AML-193 (cell line): ENCODE data around the gene UBASH3A.
"Not testable (repeated sequence)": the region's sequence is repeated elsewhere in the genome, so short reads cannot be mapped to it uniquely, and the experiment has no call there.

Source experiments
- DNase-seq, 2 experiments: peaks; one replicate each; lab custom pipeline; 2025; lab: John Stamatoyannopoulos, UW

The UBASH3A gene

GRCh38 chr21:42468491-42469131, 64.9 kb downstream of the UBASH3A start:
- no peak for DNase-seq

DNA sequence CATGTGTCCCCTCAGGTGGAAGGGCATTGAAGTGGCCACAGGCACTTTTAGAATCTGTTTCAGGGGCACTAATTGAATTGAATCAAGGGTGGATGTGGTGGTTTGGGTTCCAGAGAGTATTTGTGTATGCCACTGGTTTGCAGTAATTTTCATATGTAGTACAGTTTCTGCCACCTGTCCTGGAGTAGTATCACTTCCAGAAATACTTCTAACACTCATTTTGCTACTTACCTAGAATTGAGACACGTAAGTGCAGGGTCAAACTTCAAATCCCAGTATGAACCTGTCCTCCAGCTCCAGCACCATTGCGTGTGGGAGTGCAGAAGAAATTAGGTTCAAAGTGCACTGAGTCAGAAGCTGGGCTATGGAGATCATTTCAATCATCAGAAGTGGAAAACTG, 65.6 kb downstream of the UBASH3A start:
- DNase-seq = no peak

DNA sequence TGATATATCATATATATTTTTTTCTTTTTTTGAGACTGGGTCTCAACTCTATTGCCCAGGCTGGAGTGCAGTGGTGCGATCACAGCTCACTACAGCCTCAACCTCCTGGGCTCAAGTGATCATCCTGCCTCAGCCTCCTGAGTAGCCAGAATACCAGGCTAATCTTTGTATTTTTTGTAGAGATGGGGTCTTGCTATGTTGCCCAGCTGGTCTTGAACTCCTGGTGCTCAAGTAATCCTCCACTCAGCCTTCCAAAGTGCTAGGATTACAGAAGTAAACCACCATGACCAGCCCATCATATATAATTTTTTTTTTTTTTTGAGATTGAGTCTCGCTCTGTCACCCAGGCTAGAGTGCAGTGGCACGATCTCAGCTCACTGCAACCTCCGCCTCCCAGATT, 66.0 kb downstream of the UBASH3A start:
- DNase-seq = not testable (repeated sequence)

DNA sequence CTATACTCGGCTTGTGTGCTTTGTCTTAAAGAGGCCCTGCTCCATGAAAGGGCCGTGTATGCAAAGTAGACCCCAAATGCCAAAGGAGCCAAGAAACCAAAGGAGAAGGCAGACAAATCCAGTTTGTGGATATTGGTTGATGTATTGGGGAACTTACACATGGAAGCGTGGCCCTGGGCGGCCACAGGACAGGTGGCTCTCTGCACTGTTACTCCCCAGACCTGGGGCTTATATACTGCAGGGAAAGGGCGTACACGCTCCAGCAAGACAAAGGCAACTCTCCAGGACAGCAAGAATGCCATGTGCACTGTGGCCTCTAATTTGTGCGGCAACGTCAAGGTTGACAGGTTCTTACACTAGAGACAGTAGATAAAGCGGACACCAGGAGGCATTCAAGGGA, 67.5 kb downstream of the UBASH3A start:
- no peak for DNase-seq

DNA sequence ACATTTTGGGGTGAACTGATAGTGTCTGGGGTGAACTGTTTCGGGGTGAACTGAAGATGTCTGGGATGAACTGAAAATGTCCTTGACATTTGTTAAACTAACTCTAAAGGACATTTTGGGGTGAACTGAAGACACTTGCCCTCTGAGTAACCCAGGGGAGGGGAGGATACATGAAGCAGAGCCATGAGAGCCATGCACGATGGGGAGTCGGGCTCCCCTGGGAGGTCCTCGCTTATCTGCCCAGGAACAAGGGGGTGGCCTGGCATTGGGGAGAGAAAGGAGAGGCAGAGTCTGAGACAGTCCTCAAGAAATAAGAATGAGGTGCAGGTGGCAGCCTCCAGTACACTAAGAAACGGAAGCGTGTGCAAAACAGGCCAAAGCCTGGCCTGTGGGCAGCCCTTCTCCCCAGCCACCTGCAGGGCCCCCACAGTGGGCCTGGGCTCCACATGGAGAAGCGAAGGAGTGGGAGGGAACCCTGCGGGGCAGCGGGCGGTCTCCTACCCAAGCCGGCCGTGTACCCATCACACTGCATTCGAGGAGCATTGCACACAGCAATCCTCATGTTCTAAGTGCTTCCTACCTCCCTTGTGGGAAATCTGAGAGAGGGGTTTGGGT, 68.1 kb downstream of the UBASH3A start:
- no peak for DNase-seq

- no peak for DNase-seq
Measured at GRCh38 chr21:42472521-42472920, 68.8 kb downstream of the UBASH3A start.

DNA sequence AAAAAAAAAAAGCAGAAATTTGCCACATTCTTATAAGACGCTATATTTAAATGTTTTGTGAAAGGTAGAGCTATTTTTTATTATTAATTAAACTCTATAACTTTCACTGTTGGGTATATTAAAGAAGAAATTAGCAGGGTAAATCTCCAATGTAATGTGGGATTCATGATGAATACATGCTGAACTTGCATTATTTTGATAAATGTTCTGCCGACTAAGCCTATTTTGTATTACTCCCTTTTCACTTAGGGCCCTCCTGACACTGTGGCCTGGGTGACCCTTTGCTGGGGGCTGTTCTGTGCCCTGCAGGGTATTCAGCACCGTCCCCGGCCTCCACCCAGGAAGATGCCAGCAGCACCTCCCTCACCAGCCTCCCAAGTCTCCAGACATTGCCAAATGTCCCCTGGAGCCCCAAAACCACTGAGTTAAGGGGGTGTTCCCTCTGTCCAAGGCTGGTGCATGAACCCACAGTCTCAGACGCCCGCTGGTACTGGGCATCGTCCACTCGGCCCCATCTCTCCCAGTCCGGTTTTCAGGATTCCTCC, 69.9 kb downstream of the UBASH3A start:
- DNase-seq = no peak

GRCh38 chr21:42474043-42474831, 70.5 kb downstream of the UBASH3A start:
- DNase-seq = no peak

DNA sequence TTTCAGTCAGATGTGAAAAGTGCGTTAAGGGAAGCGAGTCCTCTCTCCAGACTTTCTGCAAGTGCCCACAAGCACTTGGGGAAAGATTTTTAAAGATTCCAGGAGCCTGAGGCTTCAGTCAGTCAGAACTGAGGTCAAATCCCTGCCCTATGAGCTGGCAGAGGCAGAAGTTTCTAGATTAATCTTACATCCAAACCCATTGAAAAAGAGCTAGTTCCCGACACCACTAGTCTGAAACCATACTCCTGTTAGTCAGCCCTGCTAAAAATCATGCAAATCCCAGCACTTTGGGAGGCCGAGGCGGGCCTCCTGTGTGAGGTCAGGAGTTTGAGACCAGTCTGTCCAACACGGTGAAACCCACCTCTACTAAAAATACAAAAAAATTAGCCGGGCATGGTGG, 71.3 kb downstream of the UBASH3A start:
- no peak for DNase-seq

GRCh38 chr21:42475526-42476387, 72.1 kb downstream of the UBASH3A start:
- no peak for DNase-seq

- DNase-seq = no peak
Measured at GRCh38 chr21:42476388-42477331, 73.0 kb downstream of the UBASH3A start.

- no peak for DNase-seq
Measured at GRCh38 chr21:42478504-42478903, 74.8 kb downstream of the UBASH3A start.

DNA sequence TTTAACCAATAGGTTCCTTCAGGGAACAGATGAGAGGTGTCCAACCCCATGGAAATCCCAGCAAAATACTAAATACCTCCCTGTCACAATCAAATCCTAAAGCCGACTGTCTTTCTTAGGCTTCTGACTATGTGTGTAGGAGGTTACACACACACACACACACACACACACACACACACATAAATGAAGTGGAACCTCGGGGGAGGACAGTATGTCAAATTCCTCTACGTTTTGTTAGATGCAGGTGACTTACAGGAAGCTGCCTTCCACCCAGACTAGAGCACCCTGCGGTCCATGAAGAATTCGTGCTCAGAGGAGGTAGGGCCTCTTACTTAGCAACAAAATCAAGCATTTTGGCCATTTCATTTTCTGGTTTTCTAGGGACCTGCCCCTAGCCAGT, 75.9 kb downstream of the UBASH3A start:
- DNase-seq = no peak

DNA sequence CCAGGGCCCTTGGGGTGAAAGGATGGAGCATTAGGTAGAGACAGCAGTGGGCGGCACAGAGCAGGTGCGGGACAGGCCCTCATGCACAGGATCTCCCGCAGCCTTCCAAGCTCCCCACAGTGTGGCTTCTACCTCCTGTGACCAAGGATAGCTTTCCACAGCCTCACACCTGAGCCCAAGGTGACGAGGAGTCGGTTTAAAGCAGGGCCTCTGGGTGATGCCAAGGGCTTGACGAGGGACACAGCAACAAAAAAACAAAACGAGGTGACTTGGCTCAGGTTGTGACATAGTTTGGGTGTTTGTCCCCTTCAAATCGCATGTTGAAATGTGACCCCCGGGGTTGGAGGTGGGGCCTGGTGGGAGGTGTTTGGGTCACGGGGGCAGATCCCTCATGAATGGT, 77.0 kb downstream of the UBASH3A start:
- no peak for DNase-seq

DNA sequence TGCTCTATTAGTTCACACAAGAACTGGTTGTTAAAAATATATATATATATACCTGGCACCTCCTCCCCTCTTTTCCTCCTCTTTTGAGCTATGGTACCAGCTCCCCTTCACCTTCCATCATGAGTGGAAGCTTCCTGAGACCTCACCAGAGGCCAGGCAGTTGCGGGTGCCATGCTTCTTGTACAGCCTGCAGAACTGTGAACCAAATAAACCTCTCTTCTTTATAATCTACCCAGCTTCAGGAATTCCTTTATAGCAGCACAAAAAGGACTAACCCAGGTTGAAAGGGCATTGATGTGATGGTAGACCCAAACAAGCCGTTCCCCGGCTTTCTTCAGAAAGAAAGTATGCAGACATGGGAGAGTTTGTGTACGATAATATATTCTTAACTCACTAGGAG, 77.5 kb downstream of the UBASH3A start:
- DNase-seq = no peak

DNA sequence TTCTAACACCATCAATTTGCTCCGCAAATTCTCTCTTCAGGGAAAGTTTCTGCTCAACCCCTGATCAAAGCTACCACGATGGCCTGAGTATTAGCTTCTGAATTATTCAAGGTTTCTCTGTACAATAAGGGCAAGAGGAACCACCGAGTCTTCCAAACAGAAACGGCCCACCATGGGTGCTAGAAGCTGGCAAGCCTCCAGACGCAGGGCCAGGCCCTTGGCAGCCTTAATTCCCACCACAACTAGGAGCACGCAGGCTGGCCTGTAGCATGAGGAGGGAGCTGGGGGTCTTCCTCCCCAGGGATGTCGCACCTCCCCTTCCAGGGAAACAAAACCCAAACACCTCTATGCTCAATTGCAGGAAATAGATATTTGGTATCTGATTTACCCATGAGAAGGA, 81.3 kb downstream of the UBASH3A start:
- no peak for DNase-seq

- DNase-seq = no peak
Measured at GRCh38 chr21:42486072-42486471, 82.4 kb downstream of the UBASH3A start.

DNA sequence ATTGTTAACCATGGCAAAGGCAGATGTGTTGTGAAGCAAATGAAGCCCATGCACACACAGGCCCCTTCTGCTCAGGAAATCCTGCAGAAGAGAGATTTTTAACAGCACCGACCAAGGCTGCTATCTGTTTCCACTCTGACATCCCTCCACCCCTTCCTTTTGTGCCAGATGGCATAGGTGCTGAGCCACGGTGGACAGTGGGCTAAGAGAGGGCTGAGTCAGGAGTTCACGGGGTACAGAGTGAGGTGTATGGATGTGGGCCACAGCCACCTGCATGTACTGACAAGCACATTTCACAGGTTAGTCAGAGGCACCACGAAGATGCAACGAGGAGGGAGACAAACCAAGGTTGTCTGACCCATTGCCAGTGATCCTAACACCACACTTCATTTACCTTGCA, 82.8 kb downstream of the UBASH3A start:
- no peak for DNase-seq

DNA sequence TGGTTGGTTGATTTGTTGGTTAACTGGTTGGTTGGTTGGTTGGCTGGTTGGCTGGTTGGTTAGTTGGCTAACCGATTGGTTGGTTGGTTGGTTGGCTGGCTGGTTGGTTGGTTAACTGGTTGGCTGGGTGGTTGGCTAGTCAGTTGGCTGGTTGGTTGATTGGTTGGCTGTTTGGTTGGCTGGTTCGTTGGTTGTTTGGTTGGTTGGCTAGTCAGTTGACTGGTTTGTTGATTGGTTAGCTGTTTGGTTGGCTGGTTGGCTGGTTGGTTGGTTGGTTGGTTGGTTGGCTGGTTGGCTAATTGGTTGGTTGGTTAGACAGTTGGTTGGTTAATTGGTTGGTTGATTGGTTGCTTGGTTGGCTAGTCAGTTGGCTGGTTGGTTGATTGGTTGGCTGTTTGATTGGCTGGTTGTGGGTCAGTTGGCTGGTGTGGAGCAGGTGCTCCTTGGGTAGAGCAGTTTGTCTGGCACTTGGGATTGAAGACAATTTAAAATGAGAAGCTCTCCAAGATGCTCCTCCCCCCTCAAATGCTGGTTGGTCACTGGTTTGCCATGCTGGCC, 85.4 kb downstream of the UBASH3A start:
- DNase-seq = no peak

DNA sequence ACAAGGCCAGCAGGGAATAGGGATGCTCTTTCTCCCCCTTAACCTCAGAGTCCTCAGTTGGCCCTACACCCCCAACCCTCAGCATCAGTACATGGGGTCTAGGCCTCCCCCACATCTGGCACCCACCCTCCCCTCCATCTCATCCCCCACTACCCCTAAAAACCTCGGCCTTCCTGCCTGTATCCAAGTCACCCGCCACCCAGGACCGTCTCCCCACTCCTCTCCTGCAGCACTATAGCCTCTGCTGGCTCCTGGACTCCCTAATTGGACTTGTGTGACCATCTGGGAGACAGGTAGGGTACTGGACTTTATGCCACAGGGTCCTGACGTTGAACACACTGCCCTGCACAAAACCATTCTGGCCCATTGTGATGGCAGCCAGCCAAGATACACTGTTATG, 86.3 kb downstream of the UBASH3A start:
- no peak for DNase-seq

- DNase-seq = no peak
Measured at GRCh38 chr21:42490720-42491119, 87.0 kb downstream of the UBASH3A start.
